Hematopoietic multipotent progenitor cell treated with erythropoietin and hydrocortisone succinate and interleukin-3 and kit ligand, for 15 days (in vitro differentiated cells): ENCODE measurements around the gene LRFN5.
"Not testable (repeated sequence)": the region's sequence is repeated elsewhere in the genome, so short reads cannot be mapped to it uniquely, and the experiment has no call there.

Source experiments
- DNase-seq: peaks from one replicate; pipeline ENCODE4 v3.0.0-alpha.2; 2015; ENCODE audit warnings: low spot score

LRFN5 gene

DNA sequence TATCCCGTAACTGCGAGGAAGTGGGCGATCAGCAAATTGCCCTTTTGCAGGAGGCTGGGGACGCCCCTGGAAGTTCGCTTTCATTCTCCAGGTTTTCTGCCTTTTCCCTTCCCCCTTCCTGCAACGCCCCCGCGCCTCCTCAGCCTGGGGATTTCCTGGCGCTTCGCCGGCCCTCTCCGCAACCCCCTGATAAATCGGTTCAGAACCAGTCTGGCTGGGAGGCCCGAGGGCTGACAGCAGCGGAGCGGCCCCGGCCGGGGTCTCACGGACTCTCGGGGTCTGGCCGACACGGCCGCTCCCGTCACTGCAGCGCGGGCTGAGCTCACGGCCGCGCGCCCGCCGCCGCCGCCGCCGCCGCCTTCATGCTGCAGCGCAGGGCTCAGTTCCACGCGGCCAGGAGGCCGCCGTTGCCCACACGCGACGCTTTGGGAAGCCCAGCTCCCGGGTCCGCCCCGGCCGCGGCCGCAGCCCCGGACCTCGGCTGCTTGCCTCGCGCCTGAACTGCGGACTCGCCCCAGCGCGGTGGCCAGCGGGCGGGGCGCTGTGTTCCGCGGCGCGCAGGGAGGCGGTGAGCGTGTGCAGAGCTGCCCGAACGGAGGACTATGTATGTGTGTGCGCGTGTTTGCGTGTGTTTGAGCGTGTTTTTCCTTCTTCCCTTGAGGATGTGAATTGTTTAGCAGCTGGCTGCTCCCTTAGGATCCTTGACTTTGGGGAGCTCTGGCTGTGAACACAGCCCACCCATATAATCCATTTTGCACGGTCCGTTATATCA lies at the start of gene LRFN5:
TSS of gene LRFN5 (plus strand) at position 345 of the 772 bp plus-strand sequence.
- no peak for DNase-seq

GRCh38 chr14:41558490-41558889 lies 48.2 kb upstream of the LRFN5 start:
- no peak for DNase-seq

- not testable (repeated sequence) for DNase-seq
These were observed 39.8 kb upstream of the LRFN5 start for GRCh38 chr14:41566864-41567263.

GRCh38 chr14:41568979-41569378 lies 37.7 kb upstream of the LRFN5 start:
- DNase-seq: no peak

GRCh38 chr14:41570415-41571155 lies 36.1 kb upstream of the LRFN5 start:
- no peak for DNase-seq

DNA sequence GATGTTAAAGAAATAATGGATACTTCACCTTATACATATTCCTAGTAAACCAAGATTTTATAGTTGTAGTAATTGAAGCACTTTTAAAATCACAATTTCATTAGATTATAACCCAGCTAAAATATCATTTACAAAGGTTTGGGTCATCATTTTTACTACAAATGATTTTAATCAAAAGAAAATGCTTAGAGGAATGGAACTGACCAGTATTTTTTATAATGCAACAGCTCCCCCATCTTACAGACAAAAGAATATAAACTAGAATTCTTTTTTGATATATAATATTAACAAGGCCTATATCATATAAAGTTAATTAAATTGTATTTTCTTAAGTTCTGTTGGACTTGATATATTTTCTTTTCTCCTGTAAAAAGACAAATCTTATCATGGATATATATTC lies 20.4 kb upstream of the LRFN5 start:
- DNase-seq: no peak

DNA sequence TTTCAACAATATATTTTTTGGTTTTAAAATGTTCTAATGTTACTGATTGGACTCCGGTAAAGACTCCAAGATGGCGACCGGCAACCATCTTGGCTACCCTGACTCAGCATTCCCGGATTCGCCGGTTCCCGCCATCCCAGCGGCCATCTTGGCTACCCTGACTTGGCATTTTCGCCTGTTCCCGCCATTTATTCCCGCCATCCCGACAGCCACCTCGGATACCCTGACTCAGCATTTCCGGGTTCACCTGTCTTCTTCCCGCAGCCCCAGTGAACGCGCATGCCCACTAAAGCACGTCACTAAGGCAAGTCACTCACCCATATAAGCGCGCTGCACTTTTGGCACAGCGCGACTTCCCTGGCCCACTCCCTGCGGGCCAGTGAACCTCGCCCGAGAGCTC lies 9.0 kb upstream of the LRFN5 start:
- no peak for DNase-seq

- not testable (repeated sequence) for DNase-seq
These were observed 6.8 kb upstream of the LRFN5 start for GRCh38 chr14:41599805-41600385.

- no peak for DNase-seq
These were observed 1.8 kb upstream of the LRFN5 start for GRCh38 chr14:41604721-41605531.

- DNase-seq: no peak
These were observed 960 bp upstream of the LRFN5 start for GRCh38 chr14:41605550-41606281.

DNA sequence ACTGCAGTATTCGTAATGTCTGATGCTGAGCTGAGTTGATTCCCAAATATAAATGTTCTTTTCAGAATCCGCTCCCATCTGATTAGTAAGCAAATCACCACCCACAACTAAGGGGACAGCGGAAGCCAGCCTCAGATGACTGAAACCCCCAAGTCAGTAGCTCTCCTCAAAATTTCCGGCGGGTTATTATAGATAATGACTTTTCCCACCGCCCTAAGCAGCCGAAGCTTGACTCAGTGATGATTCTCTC lies 469 bp upstream of the LRFN5 start:
- DNase-seq: no peak

DNA sequence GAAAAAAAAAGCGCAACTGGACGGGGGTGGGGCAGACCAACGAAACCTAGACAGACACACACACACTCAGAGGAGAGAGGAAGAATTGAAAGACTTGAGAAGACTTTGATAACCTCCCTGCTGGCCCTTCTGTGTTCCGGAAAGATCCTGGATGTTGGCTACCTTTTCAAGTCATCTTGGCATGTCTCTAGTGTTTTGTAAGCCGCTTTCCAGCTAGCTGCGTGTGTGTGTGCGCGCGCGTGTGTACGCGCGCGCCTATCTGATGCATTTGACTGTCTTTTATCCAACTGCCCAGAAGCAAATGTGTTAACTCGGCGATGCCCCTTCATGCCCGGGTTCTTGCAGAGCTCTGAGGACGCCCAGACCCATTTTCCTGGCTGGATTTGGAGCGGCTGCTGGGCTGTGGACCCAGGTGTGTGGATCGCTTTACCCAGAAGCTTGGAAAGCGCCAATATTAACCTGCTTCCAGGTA lies 664 bp downstream of the LRFN5 start:
- no peak for DNase-seq

DNA sequence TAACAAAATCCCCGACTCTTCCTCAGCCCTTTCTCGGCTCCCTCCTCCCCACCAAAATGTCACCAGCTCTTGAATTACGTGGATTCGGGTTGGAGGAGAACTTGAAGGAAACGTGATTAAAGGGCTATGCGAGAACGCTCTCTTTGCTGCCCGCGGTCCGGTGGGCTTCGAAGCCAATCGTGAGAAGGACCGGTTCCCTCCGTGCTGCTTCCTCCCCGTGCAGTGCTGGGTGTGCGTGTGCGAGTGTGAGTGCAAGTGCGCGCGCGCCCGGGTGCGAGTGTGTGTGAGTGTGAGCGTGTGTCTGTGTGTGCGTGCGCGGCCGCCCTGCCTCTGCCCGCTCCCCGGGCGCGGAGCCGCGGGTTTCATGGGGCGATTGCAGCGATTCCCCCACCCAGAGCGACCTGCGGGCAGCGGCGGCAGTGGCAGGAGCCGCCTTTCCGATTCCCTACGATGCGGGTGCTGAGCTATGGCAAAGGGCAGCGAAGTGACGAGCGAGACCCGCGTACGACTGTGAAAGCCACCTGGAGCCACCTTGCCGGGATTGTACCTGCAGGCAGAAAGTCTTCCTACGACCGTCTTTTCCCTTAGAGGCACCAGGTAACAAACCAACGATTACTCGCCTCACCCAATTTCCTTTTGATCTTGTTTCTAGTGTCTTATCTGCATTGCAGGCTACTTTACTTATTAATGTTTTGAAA lies 1.4 kb downstream of the LRFN5 start:
- DNase-seq: no peak

DNA sequence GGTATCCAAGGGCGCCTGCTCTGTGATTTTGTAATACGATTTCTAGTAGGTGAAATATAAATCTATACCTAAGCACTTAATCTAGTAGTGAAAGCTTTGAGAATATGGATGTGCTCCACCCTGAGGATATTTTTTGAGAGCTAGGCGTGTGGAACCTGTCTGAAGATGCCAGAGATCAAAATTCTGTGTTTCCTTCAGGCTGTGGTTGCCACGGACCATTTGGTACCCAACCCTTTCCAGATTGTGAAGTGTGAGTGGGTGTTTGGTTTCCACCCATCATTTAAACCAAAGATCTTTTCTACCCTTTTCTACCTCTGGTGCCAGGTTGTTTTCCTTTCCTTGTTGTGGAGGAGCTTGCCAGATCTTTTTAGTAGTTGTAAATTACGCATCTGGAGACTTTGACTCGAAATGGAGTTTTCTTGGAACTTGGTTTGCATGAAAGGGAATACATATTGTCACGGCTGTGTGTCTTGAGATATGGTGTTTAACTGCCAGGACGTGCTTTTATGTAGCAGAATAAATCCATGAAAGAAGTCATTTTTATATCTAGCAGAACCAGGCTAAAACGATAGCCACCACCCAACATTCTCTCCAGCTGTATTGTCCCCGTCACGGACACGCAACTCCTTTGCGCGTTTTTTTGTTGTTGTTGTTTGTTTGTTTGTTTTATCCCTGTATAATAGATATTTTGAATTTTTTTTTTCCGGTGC lies 2.2 kb downstream of the LRFN5 start:
- DNase-seq: no peak

DNA sequence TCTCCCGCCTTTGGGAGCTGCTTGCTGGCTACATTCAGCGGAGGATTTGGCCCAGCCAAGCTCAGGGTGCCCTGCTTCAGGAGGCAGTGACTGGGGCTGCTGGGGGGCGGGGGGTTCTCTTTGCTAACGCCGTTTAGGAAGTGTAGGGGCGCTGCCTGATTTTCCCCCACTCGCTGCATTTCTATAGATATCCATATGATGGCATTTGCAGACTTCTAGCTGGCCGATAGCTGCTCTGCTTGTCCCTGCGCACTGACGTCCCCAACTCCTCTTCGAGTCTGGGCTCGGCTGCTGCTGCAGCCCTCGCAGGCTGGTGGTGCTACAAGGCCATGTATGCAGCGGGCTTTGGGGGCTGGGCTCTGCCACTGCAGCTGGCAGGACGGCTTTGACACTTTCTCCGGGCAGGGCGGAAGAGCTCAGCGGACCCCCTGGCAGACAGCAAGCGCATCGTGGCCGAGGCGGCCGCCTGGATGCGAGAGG lies 3.1 kb downstream of the LRFN5 start:
- no peak for DNase-seq

- no peak for DNase-seq
These were observed 8.4 kb downstream of the LRFN5 start for GRCh38 chr14:41615011-41615595.

GRCh38 chr14:41623736-41624135 lies 17.1 kb downstream of the LRFN5 start:
- no peak for DNase-seq

DNA sequence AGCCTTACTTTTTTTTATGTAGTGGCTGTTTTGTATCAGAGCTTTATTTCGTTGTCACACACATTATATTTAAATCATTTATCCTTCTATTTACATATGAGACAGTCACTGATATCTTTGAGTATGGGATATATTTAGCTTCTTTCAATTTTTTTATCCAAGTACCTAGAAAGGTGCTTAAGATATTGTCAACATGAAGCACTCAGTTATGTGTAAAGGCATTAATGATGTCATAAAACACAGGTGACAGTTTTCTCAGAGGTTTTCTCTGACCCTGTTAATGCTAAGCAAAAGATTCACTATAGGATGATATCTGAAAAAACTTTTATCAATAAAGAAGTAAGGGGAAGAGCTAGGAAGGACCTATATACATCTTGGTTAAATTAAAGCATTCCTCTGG lies 23.2 kb downstream of the LRFN5 start:
- no peak for DNase-seq

- no peak for DNase-seq
These were observed 27.6 kb downstream of the LRFN5 start for GRCh38 chr14:41634286-41634685.
